GM12875 (cell line): ENCODE results near the gene AFF4.

Experiments used
- H3K4me3 ChIP-seq: one replicate; pipeline ENCODE4 v1.5.1; 2011; ENCODE audit warnings: low read depth, low read length, control low read depth
- TF ChIP-seq, protein P1 (sequence below): IDR thresholded peaks from 2 replicates; pipeline ENCODE4 v1.5.1; 2011; ENCODE audit warnings: low read depth, mild to moderate bottlenecking, control low read depth, inconsistent platforms, low read length, moderate library complexity, borderline replicate concordance; ENCODE audit not compliant: insufficient read depth

The AFF4 gene

GRCh38 chr5:132876020-132876759 lies 87.2 kb downstream of the AFF4 start:
- no peak overlapping the region for H3K4me3 ChIP-seq
- TF ChIP-seq, protein P1, sequence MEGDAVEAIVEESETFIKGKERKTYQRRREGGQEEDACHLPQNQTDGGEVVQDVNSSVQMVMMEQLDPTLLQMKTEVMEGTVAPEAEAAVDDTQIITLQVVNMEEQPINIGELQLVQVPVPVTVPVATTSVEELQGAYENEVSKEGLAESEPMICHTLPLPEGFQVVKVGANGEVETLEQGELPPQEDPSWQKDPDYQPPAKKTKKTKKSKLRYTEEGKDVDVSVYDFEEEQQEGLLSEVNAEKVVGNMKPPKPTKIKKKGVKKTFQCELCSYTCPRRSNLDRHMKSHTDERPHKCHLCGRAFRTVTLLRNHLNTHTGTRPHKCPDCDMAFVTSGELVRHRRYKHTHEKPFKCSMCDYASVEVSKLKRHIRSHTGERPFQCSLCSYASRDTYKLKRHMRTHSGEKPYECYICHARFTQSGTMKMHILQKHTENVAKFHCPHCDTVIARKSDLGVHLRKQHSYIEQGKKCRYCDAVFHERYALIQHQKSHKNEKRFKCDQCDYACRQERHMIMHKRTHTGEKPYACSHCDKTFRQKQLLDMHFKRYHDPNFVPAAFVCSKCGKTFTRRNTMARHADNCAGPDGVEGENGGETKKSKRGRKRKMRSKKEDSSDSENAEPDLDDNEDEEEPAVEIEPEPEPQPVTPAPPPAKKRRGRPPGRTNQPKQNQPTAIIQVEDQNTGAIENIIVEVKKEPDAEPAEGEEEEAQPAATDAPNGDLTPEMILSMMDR = no peak

- TF ChIP-seq, protein P1 = no peak
These were observed 89.5 kb downstream of the AFF4 start for GRCh38 chr5:132873930-132874271.

DNA sequence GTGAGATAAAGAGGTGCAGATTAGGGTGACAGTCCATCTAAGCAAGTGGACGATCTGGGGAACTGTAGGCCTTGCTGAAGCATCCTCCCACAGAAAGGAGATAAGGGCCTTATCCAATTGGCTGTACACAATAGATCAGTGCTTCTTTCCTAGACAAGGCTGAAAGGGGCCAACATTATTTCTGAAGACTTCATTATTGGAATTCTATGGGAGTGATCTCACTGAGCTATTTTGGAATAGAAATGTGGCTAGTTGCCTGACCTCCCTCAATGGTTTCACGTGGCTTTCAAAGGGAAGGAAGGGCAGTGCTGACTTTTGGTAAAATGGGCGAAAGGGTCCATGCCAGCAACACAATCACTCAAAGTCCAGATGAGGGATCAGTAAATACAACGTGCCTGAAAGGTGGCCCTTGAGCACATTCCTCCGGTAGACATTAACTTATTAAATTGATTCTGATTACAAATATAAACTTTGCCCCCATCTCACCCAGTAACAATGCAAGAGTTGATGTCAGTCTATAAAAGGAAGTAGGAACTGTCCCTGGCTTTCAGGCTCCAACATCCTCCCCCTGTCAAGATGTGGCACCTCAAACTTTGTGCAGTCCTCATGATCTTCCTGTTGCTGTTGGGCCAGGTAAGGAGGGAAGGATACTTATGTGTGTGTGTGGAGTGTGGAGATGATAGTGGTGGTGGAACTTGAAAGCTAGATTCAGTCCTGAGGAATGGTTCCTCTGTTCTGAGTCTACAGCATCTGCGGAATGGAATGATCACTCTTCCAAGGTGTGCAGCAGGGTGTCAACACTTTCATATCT lies 90.1 kb downstream of the AFF4 start, which contains the start of gene LEAP2:
Gene LEAP2, plus strand, starts transcription at position 550 of the 811 bp plus-strand sequence. Its CDS starts 27 bp downstream, at position 577.
- H3K4me3 ChIP-seq = no peak within 1 kb of the TSS
- TF ChIP-seq, protein P1 = no peak

More at GRCh38 chr5:132873930-132874271, 89.5 kb downstream of the AFF4 start:
- no peak overlapping the region for H3K4me3 ChIP-seq

DNA sequence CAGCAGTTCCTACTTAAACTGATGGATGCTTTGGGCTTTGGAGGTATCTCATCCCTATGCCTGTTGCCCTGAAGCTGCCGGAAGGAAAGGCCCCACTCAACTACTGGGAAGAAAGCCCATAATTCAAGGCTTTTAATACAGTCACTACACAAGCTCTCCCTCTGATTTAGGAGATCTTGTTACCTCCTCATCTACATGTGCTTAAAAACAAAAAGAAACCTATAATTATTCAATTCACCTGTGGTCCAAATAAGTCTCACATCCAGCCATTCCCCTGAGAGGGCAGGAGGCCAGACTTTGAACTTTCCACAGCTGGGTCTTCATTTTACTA lies 90.7 kb downstream of the AFF4 start:
- TF ChIP-seq, protein P1 = no peak
- no peak overlapping the region for H3K4me3 ChIP-seq

DNA sequence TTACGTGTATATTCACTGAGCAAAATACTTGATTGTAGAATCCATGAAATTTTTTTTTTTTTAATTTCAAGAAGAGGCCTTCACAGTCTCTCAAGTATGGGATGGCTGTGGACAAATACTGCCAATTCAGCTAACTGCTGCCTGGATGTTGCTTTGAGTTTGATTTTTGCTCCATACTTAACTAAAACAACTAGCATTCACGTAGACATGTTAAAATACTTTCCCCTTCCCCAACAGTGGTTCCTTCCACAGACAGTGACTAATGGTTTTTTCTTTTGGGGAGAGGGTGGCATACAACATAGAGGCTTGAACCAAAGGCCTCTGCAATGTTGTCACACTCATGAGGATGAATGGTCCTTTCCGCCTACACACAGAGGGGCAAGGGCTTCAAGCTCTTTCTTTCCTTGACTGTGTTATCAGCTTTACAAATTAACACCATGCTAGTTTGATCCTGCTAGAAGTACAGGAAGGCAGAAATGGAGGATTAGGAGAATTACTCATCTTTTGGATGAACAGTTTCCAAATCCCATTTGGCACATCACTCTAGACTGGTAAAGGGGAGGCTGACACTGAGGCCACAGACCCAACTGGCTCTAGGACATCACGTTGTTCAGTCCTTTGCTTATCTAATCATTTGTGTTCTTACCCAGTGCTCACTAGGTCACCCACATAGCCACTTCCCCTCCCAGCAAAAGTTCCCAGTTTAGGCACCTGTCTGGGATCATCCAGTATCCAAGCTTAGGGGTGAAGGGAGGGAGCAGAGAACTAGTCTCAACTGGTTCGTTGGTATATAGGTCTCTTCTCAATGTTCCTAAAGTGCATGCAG lies 91.8 kb downstream of the AFF4 start:
- TF ChIP-seq, protein P1 = no peak
- no peak overlapping the region for H3K4me3 ChIP-seq

GRCh38 chr5:132870801-132871200 lies 92.6 kb downstream of the AFF4 start:
- TF ChIP-seq, protein P1 = no peak
- no peak overlapping the region for H3K4me3 ChIP-seq
